ENCODE measurements around the gene PDGFA.

GRCh38 chr7:531777-532176 lies 12.1 kb upstream of the PDGFA start:
- TF ChIP-seq POLR2A (IDR thresholded peaks at IDR 0.05) (no peak), CTCF (IDR thresholded peaks at IDR 0.05) (no peak)
